Hematopoietic multipotent progenitor cell treated with erythropoietin and hydrocortisone succinate and interleukin-3 and kit ligand, for 8 days (in vitro differentiated cells): ENCODE measurements around the gene LLGL1.

ENCODE experiments used
- DNase-seq: peaks from one replicate; pipeline ENCODE4 v3.0.0-alpha.2; 2015

LLGL1 gene

GRCh38 chr17:18253947-18254821 lies 28.7 kb downstream of the LLGL1 start:
- DNase-seq: no peak

GRCh38 chr17:18254888-18255649 lies 29.6 kb downstream of the LLGL1 start:
- no peak for DNase-seq

GRCh38 chr17:18256351-18256750 lies 30.9 kb downstream of the LLGL1 start:
- no peak for DNase-seq

GRCh38 chr17:18256776-18257175 lies 31.3 kb downstream of the LLGL1 start:
- no peak for DNase-seq

- DNase-seq: no peak
Measured at GRCh38 chr17:18257268-18257981, 32.0 kb downstream of the LLGL1 start.

- DNase-seq: peak; percentile 65
Measured at GRCh38 chr17:18257982-18258355, 32.5 kb downstream of the LLGL1 start.

GRCh38 chr17:18258356-18259038 lies 33.1 kb downstream of the LLGL1 start, which contains the start of gene FLII:
TSS of gene FLII (minus strand) at chr17:18258738. CDS start at chr17:18258690, 48 bp downstream.
- peak; percentile 45 for DNase-seq

GRCh38 chr17:18259621-18260331 lies 34.3 kb downstream of the LLGL1 start:
- DNase-seq: no peak

- DNase-seq: peak; percentile 94
Measured at GRCh38 chr17:18260332-18261145, 35.1 kb downstream of the LLGL1 start, which contains the start of gene MIEF2. TSS of gene MIEF2 (plus strand) at chr17:18260662. CDS start at chr17:18262721, 2,059 bp downstream.

GRCh38 chr17:18261146-18261515 lies 35.7 kb downstream of the LLGL1 start:
- peak; percentile 25 for DNase-seq

- DNase-seq: no peak
Measured at GRCh38 chr17:18261659-18262058, 36.2 kb downstream of the LLGL1 start.

GRCh38 chr17:18262111-18262510 lies 36.7 kb downstream of the LLGL1 start:
- DNase-seq: no peak

- DNase-seq: no peak
Measured at GRCh38 chr17:18262641-18263040, 37.2 kb downstream of the LLGL1 start.

- no peak for DNase-seq
Measured at GRCh38 chr17:18263885-18264682, 38.6 kb downstream of the LLGL1 start.

- DNase-seq: no peak
Measured at GRCh38 chr17:18267366-18267765, 41.9 kb downstream of the LLGL1 start.

GRCh38 chr17:18267927-18268711 lies 42.7 kb downstream of the LLGL1 start:
- no peak for DNase-seq

- DNase-seq: no peak
Measured at GRCh38 chr17:18270046-18270931, 44.9 kb downstream of the LLGL1 start.

GRCh38 chr17:18277076-18277475 lies 51.6 kb downstream of the LLGL1 start:
- no peak for DNase-seq
